Measurements from ENCODE around the gene MED12L. TPM values are rescaled to one million over a fixed set of nuclear protein-coding genes. Genes with fewer than 3 reads are reported as not detected.

Gene MED12L
- total RNA-seq, 2 experiments from 2014 or later: 12.6 to 32.7 TPM

DNA sequence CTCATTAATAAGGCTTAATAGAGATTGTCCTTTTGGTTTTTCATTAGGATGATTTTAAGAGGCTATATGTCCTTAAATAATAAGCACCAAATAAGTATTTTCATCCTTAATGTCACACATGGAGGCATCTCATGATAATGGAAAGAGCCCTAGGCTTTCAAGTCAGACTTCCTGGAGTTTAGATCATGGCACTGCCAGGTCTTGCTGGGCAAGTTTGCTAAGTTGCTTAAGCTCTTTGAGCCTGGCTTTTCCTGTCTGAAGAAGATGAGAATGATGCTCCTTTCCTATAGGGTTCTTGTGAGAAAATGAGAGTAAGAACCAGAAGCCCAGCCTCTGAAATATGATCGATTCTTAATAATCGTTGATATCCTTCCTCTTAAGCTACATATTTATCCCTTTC is 322.5 kb downstream of the MED12L start:
- Histone ChIP-seq H3K27ac (ENCODE audit: low read depth, low read length, poor library complexity, severe bottlenecking) (no peak overlapping the region), H3K4me2 (ENCODE audit: low read length) (no peak overlapping the region), H3K4me3 (ENCODE audit: low read depth, low read length, poor library complexity, severe bottlenecking) (no peak overlapping the region), H2AFZ (ENCODE audit: low read length) (no peak overlapping the region), H3K9me2 (ENCODE audit: insufficient read depth, low read length) (no peaks in the 10 kb centered on the region), H3K36me3 (ENCODE audit: insufficient read depth, low read length) (peaks cover 8% of the 10 kb centered on the region), H3K4me1 (ENCODE audit: insufficient read depth, low read length, poor library complexity, severe bottlenecking) (no peaks in the 10 kb centered on the region), H4K20me1 (ENCODE audit: insufficient read depth, low read length) (no peaks in the 10 kb centered on the region), H3K79me2 (ENCODE audit: insufficient read depth, low read depth, low read length) (no peaks in the 10 kb centered on the region), H3K9me3 (ENCODE audit: low read length) (no peaks in the 10 kb centered on the region)
- TF ChIP-seq EZH2phosphoT487 (IDR thresholded peaks at IDR 0.05; ENCODE audit: borderline replicate concordance, low read depth, low read length): no peak
- TF ChIP-seq, protein P1, sequence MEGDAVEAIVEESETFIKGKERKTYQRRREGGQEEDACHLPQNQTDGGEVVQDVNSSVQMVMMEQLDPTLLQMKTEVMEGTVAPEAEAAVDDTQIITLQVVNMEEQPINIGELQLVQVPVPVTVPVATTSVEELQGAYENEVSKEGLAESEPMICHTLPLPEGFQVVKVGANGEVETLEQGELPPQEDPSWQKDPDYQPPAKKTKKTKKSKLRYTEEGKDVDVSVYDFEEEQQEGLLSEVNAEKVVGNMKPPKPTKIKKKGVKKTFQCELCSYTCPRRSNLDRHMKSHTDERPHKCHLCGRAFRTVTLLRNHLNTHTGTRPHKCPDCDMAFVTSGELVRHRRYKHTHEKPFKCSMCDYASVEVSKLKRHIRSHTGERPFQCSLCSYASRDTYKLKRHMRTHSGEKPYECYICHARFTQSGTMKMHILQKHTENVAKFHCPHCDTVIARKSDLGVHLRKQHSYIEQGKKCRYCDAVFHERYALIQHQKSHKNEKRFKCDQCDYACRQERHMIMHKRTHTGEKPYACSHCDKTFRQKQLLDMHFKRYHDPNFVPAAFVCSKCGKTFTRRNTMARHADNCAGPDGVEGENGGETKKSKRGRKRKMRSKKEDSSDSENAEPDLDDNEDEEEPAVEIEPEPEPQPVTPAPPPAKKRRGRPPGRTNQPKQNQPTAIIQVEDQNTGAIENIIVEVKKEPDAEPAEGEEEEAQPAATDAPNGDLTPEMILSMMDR (conservative IDR thresholded peaks at IDR 0.05; ENCODE audit: low read length): no peak
- POLR2A ChIA-PET: interaction anchor here (0.6 to 1.1 kb wide), 3 partner anchors 9 to 1624 kb away, joined by 3 read pairs; no protein-coding TSS in a partner anchor
- intact Hi-C loops (cut with micrococcal nuclease; ENCODE audit: unreplicated experiment): no loop called here
- DNase-seq (ENCODE audit: low spot score): no peak
- BruUV-seq (replicated peaks): no TSS peak
- CTCF ChIA-PET (ENCODE audit: unreplicated experiment): no interaction called here

DNA sequence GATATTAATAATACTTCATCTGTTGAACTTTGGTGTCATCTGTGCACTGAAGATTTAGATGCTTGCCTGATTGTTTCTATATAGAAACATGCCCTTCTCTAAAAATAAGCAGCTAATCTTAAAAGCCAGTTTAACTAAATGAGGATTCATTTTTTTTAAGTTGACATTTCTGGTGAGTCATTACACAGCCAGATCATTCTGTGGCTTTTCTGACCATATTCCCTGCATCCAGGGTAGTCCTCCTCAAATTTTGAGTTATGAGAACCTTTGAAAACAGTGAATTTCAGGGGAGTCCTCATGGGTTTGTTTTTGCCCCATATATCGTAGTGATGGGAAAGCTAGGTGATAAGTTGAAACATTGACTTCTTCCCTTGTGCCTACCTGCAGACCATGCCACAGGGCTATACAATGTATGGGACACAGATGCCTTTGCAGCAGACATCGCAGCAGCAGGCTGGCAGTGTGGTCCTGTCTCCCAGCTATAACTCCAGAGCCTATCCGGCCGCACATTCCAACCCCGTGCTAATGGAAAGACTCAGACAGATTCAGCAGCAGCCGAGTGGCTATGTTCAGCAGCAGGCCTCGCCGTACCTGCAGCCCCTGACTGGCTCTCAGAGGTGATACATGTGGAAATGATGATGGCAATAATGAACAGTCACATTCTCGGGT is 325.6 kb downstream of the MED12L start:
- Histone ChIP-seq H4K20me1 (ENCODE audit: insufficient read depth, low read length) (no peaks in the 10 kb centered on the region), H3K27ac (ENCODE audit: low read depth, low read length, poor library complexity, severe bottlenecking) (no peak overlapping the region), H3K4me1 (ENCODE audit: insufficient read depth, low read length, poor library complexity, severe bottlenecking) (no peaks in the 10 kb centered on the region), H3K9me3 (ENCODE audit: low read length) (no peaks in the 10 kb centered on the region), H3K79me2 (ENCODE audit: insufficient read depth, low read depth, low read length) (no peaks in the 10 kb centered on the region), H3K4me3 (ENCODE audit: low read depth, low read length, poor library complexity, severe bottlenecking) (no peak overlapping the region), H3K36me3 (ENCODE audit: insufficient read depth, low read length) (peaks cover 14% of the 10 kb centered on the region), H2AFZ (ENCODE audit: low read length) (no peak overlapping the region), H3K9me2 (ENCODE audit: insufficient read depth, low read length) (no peaks in the 10 kb centered on the region), H3K4me2 (ENCODE audit: low read length) (no peak overlapping the region)
- no TSS peak for BruUV-seq (replicated peaks)
- POLR2A ChIA-PET: interaction anchor here (0.6 to 1.0 kb wide), 3 partner anchors 11 to 996 kb away, joined by 3 to 4 read pairs (median 4); no protein-coding TSS in a partner anchor
- CTCF ChIA-PET (ENCODE audit: unreplicated experiment): no interaction called here
- TF ChIP-seq EZH2phosphoT487 (IDR thresholded peaks at IDR 0.05; ENCODE audit: borderline replicate concordance, low read depth, low read length): no peak
- TF ChIP-seq, protein P1 (conservative IDR thresholded peaks at IDR 0.05; ENCODE audit: low read length): no peak
- intact Hi-C loops (cut with micrococcal nuclease; ENCODE audit: unreplicated experiment): no loop called here
- no peak for DNase-seq (ENCODE audit: low spot score)

DNA sequence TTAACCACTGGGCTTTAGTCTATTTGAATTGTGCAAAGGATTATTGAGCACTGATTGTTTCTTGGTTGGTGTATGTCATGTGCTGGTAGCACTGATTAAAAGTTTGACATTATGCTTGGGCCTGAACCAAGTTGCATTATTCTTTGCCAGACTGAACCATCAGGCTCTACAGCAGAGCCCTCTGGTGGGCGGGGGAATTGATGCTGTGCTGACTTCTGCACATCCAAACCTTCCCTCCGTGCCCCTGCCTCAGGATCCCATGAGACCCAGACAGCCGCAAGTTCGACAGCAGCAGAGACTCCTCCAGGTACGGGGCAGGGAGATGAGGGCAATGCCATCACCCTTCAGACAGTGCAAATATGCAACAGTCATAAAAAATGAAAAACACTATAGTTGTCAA is 327.5 kb downstream of the MED12L start:
- H3K9me3 ChIP-seq (ENCODE audit: low read length): no peaks in the 10 kb centered on the region
- ChIA-PET CTCF (ENCODE audit: unreplicated experiment) (no interaction called here), POLR2A (interaction anchor here (1.2 to 1.3 kb wide), 2 partner anchors 8 to 18 kb away, joined by 3 read pairs; no protein-coding TSS in a partner anchor)
- no TSS peak for BruUV-seq (replicated peaks)
- H3K4me2 ChIP-seq (ENCODE audit: low read length): no peak overlapping the region
- no peak overlapping the region for H3K27ac ChIP-seq (ENCODE audit: low read depth, low read length, poor library complexity, severe bottlenecking)
- H3K9me2 ChIP-seq (ENCODE audit: insufficient read depth, low read length): no peaks in the 10 kb centered on the region
- H3K4me1 ChIP-seq (ENCODE audit: insufficient read depth, low read length, poor library complexity, severe bottlenecking): no peaks in the 10 kb centered on the region
- no peaks in the 10 kb centered on the region for H4K20me1 ChIP-seq (ENCODE audit: insufficient read depth, low read length)
- H3K79me2 ChIP-seq (ENCODE audit: insufficient read depth, low read depth, low read length): no peaks in the 10 kb centered on the region
- H2AFZ ChIP-seq (ENCODE audit: low read length): no peak overlapping the region
- no peak overlapping the region for H3K4me3 ChIP-seq (ENCODE audit: low read depth, low read length, poor library complexity, severe bottlenecking)
- intact Hi-C loops (cut with micrococcal nuclease; ENCODE audit: unreplicated experiment): no loop called here
- H3K36me3 ChIP-seq (ENCODE audit: insufficient read depth, low read length): peaks cover 14% of the 10 kb centered on the region
- TF ChIP-seq EZH2phosphoT487 (IDR thresholded peaks at IDR 0.05; ENCODE audit: borderline replicate concordance, low read depth, low read length): no peak
- TF ChIP-seq, protein P1 (conservative IDR thresholded peaks at IDR 0.05; ENCODE audit: low read length): peak; percentile 56
- no peak for DNase-seq (ENCODE audit: low spot score)

Measured in OCI-LY7 (cell line).